Neural cell (in vitro differentiated cells): ENCODE results near the gene DNAJB6. TPM values are rescaled to one million over a fixed set of nuclear protein-coding genes. Genes with fewer than 3 reads are reported as not detected.

Source experiments
- H2AFZ ChIP-seq: fragments of 200-600, 300-800 bp; sonication (generic), shearing (Covaris generic); 2 replicates; pipeline ENCODE4 v1.6.0; 2014; ENCODE audit warnings: low read depth, mild to moderate bottlenecking, antibody characterized with exemption, low read length, moderate library complexity
- H3F3A ChIP-seq: fragments of 200-600 bp; shearing (Covaris generic); 2 replicates; pipeline ENCODE4 v1.6.1; 2016; ENCODE audit warnings: mild to moderate bottlenecking, moderate library complexity, mixed read lengths, antibody characterized with exemption, low read length; ENCODE audit not compliant: insufficient read depth, poor library complexity, severe bottlenecking
- H3K27ac ChIP-seq: fragments of 200-600, 300-800 bp; sonication (generic), shearing (Covaris generic); 2 replicates; pipeline ENCODE4 v1.5.1; 2014; ENCODE audit warnings: mild to moderate bottlenecking, low read length, moderate library complexity
- H3K27me3 ChIP-seq: fragments of 300-800, 200-600 bp; sonication (generic), shearing (Covaris generic); 2 replicates; pipeline ENCODE4 v1.6.0; 2014; ENCODE audit warnings: mild to moderate bottlenecking, low read depth, low read length, moderate library complexity; ENCODE audit not compliant: insufficient read depth
- H3K36me3 ChIP-seq: fragments of 300-800, 200-600 bp; sonication (generic), shearing (Covaris generic); 2 replicates; pipeline ENCODE4 v1.5.1; 2014; ENCODE audit warnings: mild to moderate bottlenecking, antibody characterized with exemption, low read length, moderate library complexity; ENCODE audit not compliant: insufficient read depth
- H3K4me2 ChIP-seq: fragments of 300-800, 200-600 bp; sonication (generic), shearing (Covaris generic); 2 replicates; pipeline ENCODE4 v1.6.0; 2014; ENCODE audit warnings: mild to moderate bottlenecking, low read length
- H3K4me3 ChIP-seq: fragments of 300-800, 200-600 bp; sonication (generic), shearing (Covaris generic); 2 replicates; pipeline ENCODE4 v1.5.1; 2014; ENCODE audit warnings: mild to moderate bottlenecking, low read length, moderate library complexity
- H3K79me2 ChIP-seq: fragments of 200-600 bp; shearing (Covaris generic); replicated peaks from 2 replicates; pipeline ENCODE4 v1.6.0; 2014; ENCODE audit warnings: mild to moderate bottlenecking, low read length, moderate library complexity; ENCODE audit not compliant: insufficient read depth
- H3K9ac ChIP-seq: fragments of 300-800, 200-600 bp; sonication (generic), shearing (Covaris generic); 2 replicates; pipeline ENCODE4 v1.6.1; 2016; ENCODE audit warnings: mild to moderate bottlenecking, low read length, mixed read lengths
- H3K9me2 ChIP-seq: fragments of 200-600 bp; shearing (Covaris generic); 2 replicates; pipeline ENCODE4 v1.6.1; 2016; ENCODE audit warnings: mild to moderate bottlenecking, low read length, mixed read lengths; ENCODE audit not compliant: insufficient read depth
- H3K9me3 ChIP-seq: fragments of 200-600, 300-800 bp; sonication (generic), shearing (Covaris generic); 2 replicates; pipeline ENCODE4 v1.6.1; 2016; ENCODE audit warnings: mild to moderate bottlenecking, mixed run types, low read length, moderate library complexity, mixed read lengths
- H4K20me1 ChIP-seq: fragments of 200-600 bp; shearing (Covaris generic); 2 replicates; pipeline ENCODE4 v1.6.1; 2016; ENCODE audit warnings: mild to moderate bottlenecking, mixed run types; ENCODE audit not compliant: insufficient read depth
- CTCF ChIP-seq: fragments of 450-650 bp; IDR thresholded peaks from 2 replicates; pipeline ENCODE4 v1.5.1; 2014; ENCODE audit warnings: antibody characterized with exemption, mild to moderate bottlenecking, moderate library complexity; ENCODE audit not compliant: poor library complexity, severe bottlenecking
- EP300 ChIP-seq: fragments of 450-650 bp; conservative IDR thresholded peaks from 2 replicates; pipeline ENCODE4 v1.6.1; 2014; ENCODE audit warnings: antibody characterized with exemption, mild to moderate bottlenecking, moderate library complexity; ENCODE audit not compliant: poor library complexity, severe bottlenecking
- EZH2 ChIP-seq: fragments of 200-600, 300-800 bp; shearing (Covaris generic), sonication (generic); IDR thresholded peaks from 2 replicates; pipeline ENCODE4 v1.6.1; 2014; ENCODE audit warnings: antibody characterized with exemption, low read length, borderline replicate concordance, mild to moderate bottlenecking; ENCODE audit not compliant: insufficient read depth, poor library complexity, severe bottlenecking
- MXI1 ChIP-seq: fragments of 450-650 bp; conservative IDR thresholded peaks from 2 replicates; pipeline ENCODE4 v1.6.1; 2014; ENCODE audit warnings: antibody characterized with exemption, mild to moderate bottlenecking; ENCODE audit not compliant: poor library complexity, severe bottlenecking
- POLR2AphosphoS5 ChIP-seq: IDR thresholded peaks from 2 replicates; pipeline ENCODE4 v1.6.1; 2012
- RAD21 ChIP-seq: fragments of 450-650 bp; conservative IDR thresholded peaks from 2 replicates; pipeline ENCODE4 v1.6.1; 2014; ENCODE audit warnings: antibody characterized with exemption, mild to moderate bottlenecking, moderate library complexity
- REST ChIP-seq: IDR thresholded peaks from 2 replicates; pipeline ENCODE4 v1.6.1; 2012; ENCODE audit warnings: borderline replicate concordance
- SMC3 ChIP-seq: fragments of 450-650 bp; conservative IDR thresholded peaks from 2 replicates; pipeline ENCODE4 v1.6.1; 2014; ENCODE audit warnings: antibody characterized with exemption, mild to moderate bottlenecking, moderate library complexity; ENCODE audit not compliant: poor library complexity
- TAF1 ChIP-seq: IDR thresholded peaks from 2 replicates; pipeline ENCODE4 v1.6.1; 2012; ENCODE audit warnings: low read depth
- polyA plus RNA-seq: library from polyadenylated mRNA; depleted of rRNA; stranded (reverse); fragments of >200 nt; gene quantifications from 2 replicates; pipeline ENCODE4 v1.2.3, GENCODE V29; 2014

The DNAJB6 gene
- polyA plus RNA-seq, 1 donor from 2014 or later = 427 TPM

- Histone ChIP-seq H3K36me3 (peaks cover 3% of the 10 kb centered on the region), H2AFZ (no peak overlapping the region), H3K79me2 (peaks cover 76% of the 10 kb centered on the region), H3K4me2 (no peak overlapping the region), H4K20me1 (peaks cover 8% of the 10 kb centered on the region), H3K9ac (no peak overlapping the region), H3F3A (no peaks in the 10 kb centered on the region), H3K9me2 (no peaks in the 10 kb centered on the region), H3K9me3 (no peaks in the 10 kb centered on the region), H3K27ac (no peak overlapping the region), H3K27me3 (no peaks in the 10 kb centered on the region), H3K4me3 (no peak overlapping the region)
- TF ChIP-seq POLR2AphosphoS5 (no peak), REST (no peak), EZH2 (no peak), CTCF (no peak), SMC3 (no peak), RAD21 (no peak), EP300 (no peak), MXI1 (no peak), TAF1 (no peak)
Observed at GRCh38 chr7:157357129-157358040, 20.6 kb downstream of the DNAJB6 start.

GRCh38 chr7:157358041-157358752 is 21.4 kb downstream of the DNAJB6 start:
- peaks cover 3% of the 10 kb centered on the region for H3K36me3 ChIP-seq
- no peak overlapping the region for H3K9ac ChIP-seq
- H3K9me3 ChIP-seq = no peaks in the 10 kb centered on the region
- peaks cover 73% of the 10 kb centered on the region for H3K79me2 ChIP-seq
- no peak overlapping the region for H2AFZ ChIP-seq
- no peak overlapping the region for H3K4me3 ChIP-seq
- H3K9me2 ChIP-seq = no peaks in the 10 kb centered on the region
- H3K4me2 ChIP-seq = no peak overlapping the region
- H3K27ac ChIP-seq = no peak overlapping the region
- peaks cover 8% of the 10 kb centered on the region for H4K20me1 ChIP-seq
- no peaks in the 10 kb centered on the region for H3F3A ChIP-seq
- TF ChIP-seq REST = no peak
- TF ChIP-seq EP300 = no peak
- TF ChIP-seq POLR2AphosphoS5 = no peak
- TF ChIP-seq TAF1 = no peak
- no peak for TF ChIP-seq SMC3
- no peaks in the 10 kb centered on the region for H3K27me3 ChIP-seq
